Loucy (cell line): ENCODE data around the gene PDZRN3.

Experiments used
- CTCF ChIP-seq: fragments of 200-600 bp; sonication (generic); conservative IDR thresholded peaks from 2 replicates; pipeline ENCODE4 v1.5.1; 2014; ENCODE audit warnings: mild to moderate bottlenecking, antibody characterized with exemption, low read length
- EZH2phosphoT487 ChIP-seq: fragments of 200-600 bp; IDR thresholded peaks from 2 replicates; pipeline ENCODE4 v1.6.1; 2018; ENCODE audit warnings: antibody characterized with exemption, mild to moderate bottlenecking, moderate library complexity, borderline replicate concordance

- TF ChIP-seq CTCF (peak; percentile 43), EZH2phosphoT487 (no peak)
These were observed 205.4 kb downstream of the PDZRN3 start for GRCh38 chr3:73419179-73419803.
